GM10248 (cell line): ENCODE data around the gene ZBTB43.
A peak's percentile ranks its signal among the peaks of the same experiment; 100 is the strongest.

Source experiments
- CTCF ChIA-PET: fragments of 300-600 bp; sonication (Branson Sonifier 250); formaldehyde crosslinking; extraction: SDS; loops from one replicate; lab custom pipeline; 2021; ENCODE audit warnings: antibody characterized with exemption; lab: Yijun Ruan, JAX
- POLR2A ChIA-PET: fragments of 350-650 bp; sonication (Branson Sonifier 250); formaldehyde crosslinking; extraction: SDS; loops from one replicate; lab custom pipeline; 2020; ENCODE audit warnings: antibody characterized with exemption; lab: Yijun Ruan, JAX
- DNase-seq: peaks from one replicate; pipeline ENCODE4 v3.0.0; 2012; ENCODE audit errors: extremely low spot score
- CTCF ChIP-seq: IDR thresholded peaks from 2 replicates; pipeline ENCODE4 v1.5.1; 2012; ENCODE audit warnings: mild to moderate bottlenecking, low read depth; ENCODE audit errors: extremely low read depth, missing control alignments, control extremely low read depth

Gene ZBTB43

GRCh38 chr9:126833020-126833419 lies 28.2 kb downstream of the ZBTB43 start:
- no peak for DNase-seq
- POLR2A ChIA-PET = no interaction called here
- CTCF ChIA-PET = interaction anchor here (1.2 to 3.0 kb wide), 4 partner anchors 11 to 27 kb away, joined by 4 to 12 read pairs (median 5); no protein-coding TSS in a partner anchor
- no peak for TF ChIP-seq CTCF

DNA sequence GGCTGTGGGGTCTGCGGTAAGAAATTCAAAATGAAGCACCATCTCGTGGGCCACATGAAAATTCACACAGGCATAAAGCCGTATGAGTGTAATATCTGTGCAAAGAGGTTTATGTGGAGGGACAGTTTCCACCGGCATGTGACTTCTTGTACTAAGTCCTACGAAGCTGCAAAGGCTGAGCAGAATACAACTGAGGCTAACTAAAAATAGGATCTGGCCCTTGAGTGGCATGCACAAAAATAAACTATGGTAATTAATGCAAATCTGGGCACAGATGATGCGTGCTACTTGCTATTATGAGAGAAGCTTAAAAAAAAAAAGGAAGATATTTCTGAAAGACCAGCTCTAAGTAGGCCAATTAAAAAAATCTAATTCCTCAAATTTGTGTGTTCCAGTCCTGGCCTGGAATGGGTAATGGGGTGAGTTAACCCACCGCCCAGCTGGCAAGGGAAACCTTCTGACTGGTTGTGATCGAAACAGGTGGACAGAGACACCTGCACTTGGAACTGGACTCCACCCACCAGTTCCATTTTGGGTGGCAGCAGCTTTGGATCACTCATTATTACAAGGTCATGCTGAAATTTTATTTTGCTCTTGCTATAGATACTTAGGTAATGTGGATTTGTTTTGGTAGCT lies 29.0 kb downstream of the ZBTB43 start:
- POLR2A ChIA-PET = no interaction called here
- CTCF ChIA-PET = interaction anchor here (0.9 to 3.0 kb wide), 8 partner anchors 9 to 38 kb away, joined by 3 to 12 read pairs (median 4); partner anchors contain the start of gene ZBTB43
- no peak for TF ChIP-seq CTCF
- no peak for DNase-seq

- no peak for DNase-seq
- no peak for TF ChIP-seq CTCF
- ChIA-PET POLR2A (no interaction called here), CTCF (interaction anchor here (0.8 to 2.1 kb wide), 5 partner anchors 9 to 16 kb away, joined by 3 to 7 read pairs (median 4); no protein-coding TSS in a partner anchor)
These were observed 29.8 kb downstream of the ZBTB43 start for GRCh38 chr9:126834672-126835071.

GRCh38 chr9:126836216-126836615 lies 31.4 kb downstream of the ZBTB43 start:
- ChIA-PET POLR2A (no interaction called here), CTCF (no interaction called here)
- no peak for DNase-seq
- TF ChIP-seq CTCF = no peak

GRCh38 chr9:126838055-126838811 lies 33.4 kb downstream of the ZBTB43 start:
- CTCF ChIA-PET = interaction anchor here (0.9 to 2.2 kb wide), 4 partner anchors 8 to 33 kb away, joined by 3 to 7 read pairs (median 5); partner anchors contain the start of gene ZBTB43
- no peak for TF ChIP-seq CTCF
- POLR2A ChIA-PET = no interaction called here
- no peak for DNase-seq

DNA sequence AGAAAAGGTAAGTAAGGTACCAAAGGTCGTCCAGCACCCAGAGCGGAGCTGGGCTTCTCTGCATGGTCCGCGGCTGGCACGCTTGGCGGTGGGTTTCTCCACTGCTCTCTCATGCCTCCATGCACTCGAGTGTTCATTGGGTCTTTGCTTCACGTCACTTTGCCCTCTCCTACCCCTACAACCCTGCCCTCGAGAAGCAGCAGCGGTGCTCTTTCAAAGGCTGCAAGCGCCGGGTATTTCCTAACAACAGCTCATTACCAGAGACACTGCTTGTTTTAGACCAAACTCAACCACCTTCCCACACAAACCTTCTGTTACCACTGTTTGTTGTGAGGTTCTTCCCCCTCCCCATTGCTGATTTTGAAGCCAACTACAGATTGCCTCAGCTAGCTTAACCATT lies 34.1 kb downstream of the ZBTB43 start:
- POLR2A ChIA-PET = no interaction called here
- CTCF ChIA-PET = interaction anchor here (0.8 to 4.2 kb wide), 6 partner anchors 8 to 33 kb away, joined by 3 to 21 read pairs (median 5); partner anchors contain the start of genes ZBTB34 and ZBTB43
- peak; percentile 56 for DNase-seq

More for the DNA sequence above, 34.1 kb downstream of the ZBTB43 start:
- TF ChIP-seq CTCF = no peak
